GM18499 (cell line): ENCODE measurements around the gene ZNF865.
"Not testable (repeated sequence)": the region's sequence is repeated elsewhere in the genome, so short reads cannot be mapped to it uniquely, and the experiment has no call there.

Experiments used
- ATAC-seq: cut with Tn5 transposase; IDR thresholded peaks from one replicate; pipeline ENCODE4 v1.9.1; 2021; ENCODE audit warnings: moderate number of reproducible peaks; ENCODE audit not compliant: insufficient read depth, unreplicated experiment

ZNF865 gene

DNA sequence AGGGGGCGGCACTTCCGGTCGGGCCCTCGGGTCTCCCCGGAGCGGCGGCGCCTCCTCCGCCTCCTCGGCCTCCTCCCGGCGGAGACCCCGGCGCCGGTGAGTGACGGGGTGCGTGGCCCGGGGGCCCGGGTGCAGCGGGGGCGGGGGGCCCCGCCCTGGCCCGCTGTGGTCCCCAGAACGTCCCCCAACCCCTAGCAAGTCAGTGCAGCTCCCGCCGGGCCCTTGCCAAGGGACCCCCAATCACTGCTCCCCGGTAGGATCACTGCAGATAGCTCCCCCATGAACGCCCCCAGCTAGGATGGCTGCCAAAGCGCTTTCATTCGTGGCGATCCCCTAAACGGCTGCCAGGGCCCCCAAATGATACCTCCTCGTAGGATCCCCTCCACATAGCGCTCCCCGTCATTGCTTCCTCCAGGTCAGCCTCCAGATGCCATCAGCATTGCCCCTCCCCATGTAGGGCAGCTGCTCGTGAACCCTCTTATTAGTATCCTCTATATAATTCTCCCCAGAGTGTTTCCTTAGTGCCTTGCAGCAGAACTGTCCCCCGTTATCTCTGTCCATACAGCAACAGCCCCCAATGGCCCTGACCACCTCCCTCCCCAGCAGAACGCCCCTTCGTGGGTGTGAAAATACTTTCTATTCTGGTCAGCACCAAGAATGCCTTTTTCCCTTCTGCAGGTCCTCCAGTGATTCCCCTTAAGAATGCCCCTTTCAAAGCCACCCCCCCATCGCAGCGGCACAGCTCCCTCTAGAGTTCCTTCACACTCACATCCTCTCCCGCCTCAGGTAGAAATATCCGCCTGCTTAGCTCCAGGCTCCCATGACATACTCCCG lies at the start of gene ZNF865:
TSS of gene ZNF865 (plus strand) at position 11 of the 834 bp plus-strand sequence. CDS start 7,972 bp downstream, outside the sequence.
- no peak for ATAC-seq

DNA sequence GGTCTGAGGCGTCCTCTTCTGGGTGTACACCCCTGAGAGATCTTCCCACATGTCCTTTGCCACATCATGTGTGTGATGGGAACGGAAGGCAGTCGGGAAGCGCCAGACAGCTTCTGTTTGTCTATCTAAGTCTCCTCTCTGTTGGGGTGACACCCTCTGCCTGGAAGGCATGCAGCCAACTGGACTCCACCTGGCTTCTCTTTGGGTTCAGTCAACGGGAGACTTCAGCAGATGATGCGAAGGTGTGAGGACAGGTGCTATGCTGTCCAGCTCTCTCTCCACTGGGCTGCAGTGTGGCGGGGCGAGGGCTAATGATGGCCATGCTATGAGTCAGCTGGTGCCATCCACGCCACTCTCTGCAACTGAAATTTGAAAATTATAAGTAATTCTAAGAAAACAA lies 45.8 kb upstream of the ZNF865 start:
- ATAC-seq, result no peak

DNA sequence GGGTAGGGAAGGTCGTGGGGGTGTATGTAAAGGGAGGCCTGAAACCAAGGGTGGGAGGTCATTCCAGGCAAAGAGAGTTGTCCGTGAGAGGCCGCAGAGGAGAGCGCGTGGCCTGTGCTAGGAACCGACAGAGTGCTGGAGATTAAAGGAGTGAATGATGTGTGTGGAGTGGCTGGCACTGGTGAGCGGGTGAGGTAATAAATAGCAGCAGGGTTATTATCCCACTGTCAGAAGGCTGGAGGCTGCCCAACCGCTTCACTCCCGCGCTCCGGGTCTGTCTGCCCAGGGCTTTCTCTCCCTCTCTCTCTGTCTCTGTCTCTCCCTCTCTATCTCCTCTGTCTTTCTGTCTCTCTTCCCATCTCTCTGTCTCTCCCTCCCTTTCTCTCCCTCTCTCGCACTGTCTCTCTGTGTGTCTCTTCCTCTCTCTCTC lies 42.2 kb upstream of the ZNF865 start:
- ATAC-seq, result no peak

DNA sequence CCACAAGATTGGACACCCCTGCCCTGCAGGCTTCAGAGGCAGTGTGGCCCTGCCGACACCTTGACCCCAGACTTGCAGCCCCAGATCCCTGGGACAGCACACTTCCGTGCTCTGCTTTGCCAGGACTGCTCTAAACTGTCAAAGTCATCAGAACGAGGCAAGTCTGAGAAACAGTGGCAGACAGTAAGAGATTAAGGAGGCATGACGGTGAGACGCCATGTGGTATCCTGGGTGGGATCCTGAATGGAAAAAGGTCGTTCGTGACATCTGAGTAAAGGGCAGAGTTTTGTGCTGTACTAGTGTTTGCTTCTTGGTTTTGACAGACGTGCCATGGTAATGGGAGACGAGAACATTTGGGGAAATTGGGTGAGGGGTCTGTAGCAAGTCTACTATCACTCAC lies 38.6 kb upstream of the ZNF865 start:
- no peak for ATAC-seq

DNA sequence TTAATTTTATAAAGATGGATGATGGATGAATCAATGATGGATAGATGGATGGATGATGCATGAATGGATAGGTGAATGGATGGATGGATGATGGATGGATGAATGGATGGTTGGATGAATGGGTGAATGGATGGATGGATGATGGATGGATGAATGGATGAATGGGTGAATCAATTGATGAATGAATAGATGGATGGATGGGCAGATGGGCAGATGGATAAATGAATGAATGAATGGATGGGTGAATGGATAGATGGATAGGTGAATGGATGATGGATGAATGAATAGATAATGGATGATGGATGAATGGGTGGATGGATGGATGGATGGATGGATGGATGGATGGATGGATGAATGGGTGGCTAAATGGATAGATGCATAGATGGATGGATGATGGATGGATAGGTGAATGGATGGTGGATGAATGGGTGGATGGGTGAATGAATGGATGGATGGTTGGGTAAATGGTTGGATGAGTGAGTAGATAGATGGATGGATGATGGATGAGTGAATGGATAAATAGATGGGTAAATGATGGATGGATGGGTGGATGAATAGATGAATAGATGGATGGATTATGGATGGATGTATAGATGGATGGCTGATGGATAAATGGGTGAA lies 37.6 kb upstream of the ZNF865 start:
- no peak for ATAC-seq

DNA sequence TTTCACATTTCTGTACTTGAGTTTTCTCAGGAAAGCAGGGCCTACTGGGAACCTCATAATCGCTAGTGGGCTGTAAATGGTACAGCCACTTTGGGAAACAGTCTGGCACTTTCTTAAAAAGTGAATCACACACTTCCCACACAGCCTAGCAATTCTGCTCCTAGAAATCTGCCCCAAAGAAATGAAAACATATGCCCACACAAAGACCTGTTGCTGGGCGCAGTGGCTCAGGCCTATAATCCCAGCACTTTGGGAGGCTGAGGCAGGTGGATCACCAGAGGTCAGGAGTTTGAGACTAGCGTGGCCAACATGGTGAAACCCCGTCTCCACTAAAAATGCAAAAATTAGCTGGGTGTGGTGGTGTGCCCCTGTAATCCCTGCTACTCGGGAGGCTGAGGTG lies 36.0 kb upstream of the ZNF865 start:
- ATAC-seq, result not testable (repeated sequence)

DNA sequence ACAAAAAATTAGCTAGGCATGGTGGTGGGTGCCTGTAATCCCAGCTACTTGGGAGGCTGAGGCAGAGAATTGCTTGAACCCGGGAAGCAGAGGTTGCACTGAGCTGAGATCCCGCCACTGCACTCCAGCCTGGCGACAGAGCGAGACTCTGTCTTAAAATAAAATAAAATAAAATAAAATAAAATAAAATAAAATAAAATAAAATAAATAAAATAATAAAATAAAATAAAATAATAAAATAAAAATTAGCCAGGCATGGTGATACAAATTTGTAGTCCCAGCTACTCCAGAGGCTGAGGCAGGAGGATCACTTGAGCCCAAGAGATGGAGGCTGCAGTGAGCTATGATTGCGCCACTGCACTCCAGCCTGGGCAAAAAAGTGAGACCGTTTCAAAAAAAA lies 31.5 kb upstream of the ZNF865 start:
- ATAC-seq, result not testable (repeated sequence)

DNA sequence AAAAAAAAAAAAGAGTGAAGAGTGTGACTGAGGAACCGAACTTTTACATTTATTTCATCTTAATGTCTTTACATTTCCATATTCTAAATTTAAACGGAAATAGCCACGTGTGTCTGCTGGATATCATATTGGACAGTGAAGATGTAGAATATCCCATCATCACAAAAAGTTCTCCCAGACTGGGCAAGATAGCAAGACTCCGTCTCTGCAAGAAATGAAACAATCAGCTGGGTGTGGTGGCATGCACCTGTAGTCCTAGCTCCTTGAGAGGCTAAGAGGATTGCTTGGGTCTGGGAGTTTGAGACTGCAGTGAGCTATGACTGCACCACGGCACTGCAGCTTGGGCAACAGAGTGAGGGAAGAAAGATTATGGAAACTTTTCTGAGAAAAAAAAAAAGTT lies 28.7 kb upstream of the ZNF865 start:
- ATAC-seq, result no peak

DNA sequence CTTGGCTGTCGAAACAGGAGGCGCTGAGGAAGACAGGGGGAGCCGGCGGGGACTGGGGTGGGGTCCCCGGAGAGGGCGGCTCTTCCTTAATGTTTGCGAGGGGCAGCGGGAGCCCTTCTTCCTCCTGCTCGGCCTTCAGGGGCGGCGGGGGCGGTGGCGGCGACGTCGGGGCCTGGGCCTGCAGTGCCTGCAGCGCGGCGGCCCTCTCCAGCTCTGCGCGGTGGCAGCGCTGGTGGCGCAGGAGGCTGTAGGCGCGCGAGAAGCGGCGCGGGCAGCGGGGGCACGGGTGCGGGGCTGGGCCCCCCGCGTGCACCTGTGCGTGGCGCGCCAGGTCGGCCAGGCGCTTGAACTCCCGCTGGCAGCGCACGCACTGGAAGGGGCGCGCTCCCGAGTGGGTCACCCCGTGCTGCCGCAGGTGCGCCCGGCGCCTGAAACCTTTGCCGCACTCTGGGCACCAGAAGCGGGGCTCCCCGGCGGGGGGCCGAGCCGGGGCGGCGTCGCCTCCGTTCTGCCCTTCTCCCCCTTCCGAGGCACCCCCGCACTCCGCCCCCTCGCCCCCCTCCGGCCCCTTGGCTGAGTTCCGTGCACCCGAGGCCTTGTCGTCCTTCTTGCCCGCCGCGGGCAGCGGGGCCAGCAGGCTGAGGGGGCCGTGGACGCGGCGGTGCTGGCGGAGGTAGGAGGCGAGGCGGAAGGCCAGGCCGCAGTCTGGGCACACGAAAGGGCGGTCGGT lies 27.3 kb upstream of the ZNF865 start:
- no peak for ATAC-seq

DNA sequence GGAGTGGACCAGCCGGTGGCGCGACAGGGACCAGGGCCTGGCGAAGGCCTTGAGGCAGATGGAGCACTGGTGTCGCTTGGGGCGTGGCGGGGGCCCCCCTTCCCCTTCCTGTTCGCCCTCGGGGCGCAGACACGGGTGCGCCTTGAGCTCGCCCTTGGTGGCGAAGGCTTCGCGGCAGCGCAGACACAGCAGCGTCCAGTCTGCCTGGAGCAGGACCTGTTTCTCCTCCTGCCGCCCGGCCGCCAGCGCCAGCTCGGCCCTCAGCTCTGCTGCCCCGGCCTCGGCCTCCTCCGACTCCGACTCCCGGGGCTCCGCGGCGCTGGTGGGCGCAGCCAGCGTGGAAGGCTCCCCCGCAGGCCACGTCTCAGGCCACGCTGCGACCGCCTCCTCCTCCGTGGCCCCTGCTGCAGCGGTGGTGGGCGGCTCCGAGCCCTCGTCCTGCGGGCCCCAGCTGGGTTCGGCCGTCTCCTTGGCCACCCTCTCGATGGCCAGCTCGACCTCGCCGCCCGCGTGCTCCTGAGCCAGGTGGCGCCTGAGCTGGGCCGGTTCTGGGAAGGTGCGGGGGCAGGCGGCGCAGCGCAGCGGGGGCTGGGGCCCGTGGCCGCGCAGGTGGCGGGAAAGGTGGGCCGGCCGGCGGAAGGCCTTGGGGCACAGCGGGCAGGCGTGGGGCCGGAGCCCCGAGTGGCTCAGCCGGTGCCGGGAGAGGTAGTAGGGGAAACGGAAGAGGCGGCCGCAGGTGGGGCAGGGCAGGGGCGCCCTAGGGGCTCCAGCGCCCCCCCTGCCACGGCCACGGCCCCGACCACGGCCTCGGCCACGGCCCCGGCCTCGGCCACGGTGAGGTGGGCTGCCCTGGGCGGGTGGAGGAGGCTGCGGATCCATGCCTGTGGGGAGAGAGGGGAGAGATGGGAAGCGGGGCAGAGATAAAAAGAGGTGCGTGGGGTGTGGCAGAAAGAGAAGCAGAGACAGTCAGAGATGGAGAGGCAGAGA lies 26.4 kb upstream of the ZNF865 start:
- no peak for ATAC-seq

DNA sequence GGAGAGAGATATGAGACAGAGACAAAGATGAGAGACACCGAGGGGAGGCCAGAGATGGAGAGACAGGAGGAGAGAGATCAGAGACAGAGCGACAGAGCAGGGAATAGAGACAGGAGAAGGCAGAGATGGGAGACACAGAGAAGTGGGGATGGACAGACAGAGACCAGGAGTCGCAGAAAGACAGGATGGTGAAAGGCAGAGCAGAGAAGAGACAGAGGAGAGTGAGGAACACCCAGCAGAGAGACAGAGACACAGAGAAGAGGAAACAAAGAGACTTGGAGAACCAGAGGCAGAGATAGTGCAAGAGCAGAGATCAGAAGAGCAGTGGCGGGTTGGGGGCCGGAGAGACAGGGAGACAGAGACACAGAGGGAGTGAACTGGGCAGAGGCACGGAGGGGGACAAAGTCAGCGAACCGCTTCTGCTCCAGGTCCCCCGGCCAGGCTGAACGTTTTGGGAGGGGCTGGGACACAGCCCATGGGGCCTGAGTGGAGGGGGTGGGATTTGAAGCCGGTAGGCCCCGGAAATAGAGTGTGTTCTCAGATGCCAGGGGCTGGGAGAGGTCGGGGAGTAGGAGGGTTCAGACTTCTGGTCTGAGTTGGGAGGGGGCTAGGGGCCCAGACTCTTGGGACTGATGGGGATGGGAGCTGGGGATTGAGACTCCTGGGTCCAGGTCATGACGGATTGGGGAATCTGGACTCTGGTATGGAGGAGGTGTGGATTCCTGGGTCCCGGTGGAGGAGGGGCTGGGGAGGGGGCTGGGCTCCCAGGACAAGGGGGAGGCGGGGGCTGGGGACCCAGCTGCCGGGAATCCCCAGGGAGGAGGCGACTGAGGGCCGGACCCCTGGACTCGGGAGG lies 25.5 kb upstream of the ZNF865 start:
- no peak for ATAC-seq

DNA sequence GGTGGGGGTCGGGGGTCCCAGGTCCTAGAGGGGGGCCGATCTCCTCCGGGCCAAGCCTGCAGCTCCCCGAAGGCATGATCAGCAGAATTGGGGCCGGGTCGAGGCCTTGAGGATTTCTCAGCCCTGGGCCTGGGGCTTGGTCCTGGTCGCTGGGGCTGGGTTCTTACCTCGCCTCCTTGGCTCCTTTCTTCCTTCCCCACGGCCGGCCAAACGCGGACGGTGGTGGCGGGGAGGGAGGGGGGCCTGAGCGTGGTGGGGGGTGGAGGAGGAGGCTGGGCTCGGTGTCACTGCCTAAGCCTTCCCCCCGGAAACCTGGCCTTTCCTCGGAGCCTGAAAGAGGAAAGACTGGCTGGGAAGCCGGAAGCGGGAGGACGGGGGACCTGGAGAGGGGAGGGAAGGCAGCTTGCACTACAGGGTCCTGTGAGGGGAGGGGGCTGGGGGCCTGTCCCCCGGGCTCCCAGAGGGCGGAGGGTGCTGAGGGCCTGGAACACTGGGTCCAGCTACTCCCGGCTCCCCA lies 24.8 kb upstream of the ZNF865 start, which contains the start of gene ZNF579:
TSS of gene ZNF579 (minus strand) at position 221 of the 517 bp plus-strand sequence. CDS start 1,209 bp downstream, outside the sequence.
- no peak for ATAC-seq

DNA sequence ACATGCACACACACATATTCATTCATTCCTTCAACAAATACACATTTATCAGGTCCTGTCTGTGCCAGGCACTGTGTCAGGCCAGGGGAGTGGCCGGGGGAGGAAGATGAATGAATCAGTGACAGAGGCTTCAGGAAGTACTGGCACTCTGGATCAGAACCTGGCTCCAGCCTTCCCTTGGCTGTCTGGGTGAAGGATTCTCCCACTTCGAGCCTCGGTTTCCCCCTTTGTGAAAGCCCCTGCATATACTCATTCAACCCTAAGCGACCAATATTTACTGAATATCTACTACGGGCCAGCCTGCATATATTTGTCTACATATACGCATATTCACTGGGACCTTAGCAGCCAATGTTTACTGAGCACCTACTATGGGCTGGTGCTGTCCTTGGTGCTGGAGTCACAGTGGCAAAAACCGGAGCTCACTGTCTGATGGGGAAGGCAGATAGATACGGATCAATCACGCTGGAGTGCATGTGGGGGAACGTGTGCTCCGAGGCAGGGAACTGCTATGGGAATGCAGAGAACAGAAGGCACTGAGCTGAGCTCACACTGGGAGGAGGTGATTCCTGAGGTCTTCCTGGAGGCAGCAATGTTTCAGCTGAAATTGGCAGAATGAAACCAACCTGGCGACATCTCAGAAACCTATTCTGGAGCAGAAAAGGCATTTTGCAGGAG lies 24.2 kb upstream of the ZNF865 start:
- ATAC-seq, result no peak

DNA sequence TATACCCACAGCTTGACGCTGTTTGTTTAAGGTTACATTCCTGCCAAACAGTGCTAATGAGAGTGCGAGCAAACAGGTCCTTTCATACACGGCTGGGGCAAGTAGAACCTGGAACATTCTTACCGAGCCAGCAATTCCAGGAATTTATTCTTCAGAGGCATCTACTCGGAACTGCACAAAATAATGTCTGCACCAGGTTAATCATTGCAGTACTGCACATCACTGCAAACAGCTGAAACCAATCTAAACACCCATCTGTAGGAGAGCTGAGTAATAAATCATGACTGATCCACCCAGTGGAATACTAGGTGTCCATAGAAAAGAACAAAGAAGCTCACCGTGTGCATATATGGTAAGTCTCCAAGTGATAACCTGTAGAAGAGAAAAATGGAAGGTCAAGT lies 23.6 kb upstream of the ZNF865 start:
- no peak for ATAC-seq

DNA sequence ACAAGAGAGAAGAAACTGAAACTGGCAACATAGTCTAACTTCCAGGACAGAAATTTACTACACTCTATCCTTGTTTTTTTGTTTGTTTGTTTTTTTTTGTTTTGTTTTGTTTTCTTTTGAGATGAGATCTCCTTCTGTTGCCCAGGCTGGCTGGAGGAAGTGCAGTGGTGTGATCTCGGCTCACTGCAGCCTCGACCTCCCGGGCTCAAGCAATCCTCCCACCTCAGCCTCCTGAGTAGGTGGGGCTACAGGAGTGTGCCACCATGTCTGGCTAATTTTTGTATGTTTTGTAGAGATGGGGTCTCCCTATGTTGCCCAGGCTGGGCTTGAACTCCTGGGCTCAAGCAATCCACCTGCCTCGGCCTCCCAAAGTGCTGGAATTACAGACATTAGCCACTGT lies 23.2 kb upstream of the ZNF865 start:
- not testable (repeated sequence) for ATAC-seq

DNA sequence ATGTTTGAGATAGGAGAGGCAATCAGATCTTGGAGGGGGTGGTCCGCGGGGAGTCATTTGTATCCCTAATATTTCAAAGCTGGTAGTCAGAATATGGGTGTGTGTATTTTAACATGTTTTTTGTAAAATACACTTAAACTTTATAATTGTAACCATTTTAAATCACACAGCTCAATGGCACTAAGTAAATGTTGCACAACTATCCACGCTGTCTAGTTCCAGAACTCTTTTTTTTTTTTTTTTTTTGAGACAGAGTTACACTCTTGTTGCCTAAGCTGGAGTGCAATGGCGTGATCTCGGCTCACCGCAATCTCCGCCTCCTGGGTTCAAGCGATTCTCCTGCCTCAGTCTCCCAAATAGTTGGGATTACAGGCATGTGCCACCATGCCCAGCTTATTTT lies 21.6 kb upstream of the ZNF865 start:
- not testable (repeated sequence) for ATAC-seq

DNA sequence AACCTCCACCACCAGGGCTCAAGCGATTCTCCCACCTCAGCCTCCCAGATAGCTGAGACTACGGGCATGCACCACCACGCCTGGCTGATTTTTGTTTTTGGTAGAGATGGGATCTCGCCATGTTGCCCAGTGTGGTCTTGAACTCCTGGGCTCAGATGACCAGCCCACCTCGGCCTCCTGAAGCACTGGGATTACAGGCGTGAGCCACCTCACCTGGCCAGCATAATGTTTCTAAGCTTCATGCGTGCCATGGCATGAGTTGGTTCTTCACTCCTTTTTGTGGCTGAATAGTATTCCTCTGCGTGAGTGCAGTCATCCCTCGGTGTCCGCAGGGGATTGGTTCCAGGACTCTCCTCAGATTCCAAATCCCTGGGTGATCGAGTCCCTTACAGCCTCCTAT lies 20.6 kb upstream of the ZNF865 start:
- ATAC-seq, result no peak

DNA sequence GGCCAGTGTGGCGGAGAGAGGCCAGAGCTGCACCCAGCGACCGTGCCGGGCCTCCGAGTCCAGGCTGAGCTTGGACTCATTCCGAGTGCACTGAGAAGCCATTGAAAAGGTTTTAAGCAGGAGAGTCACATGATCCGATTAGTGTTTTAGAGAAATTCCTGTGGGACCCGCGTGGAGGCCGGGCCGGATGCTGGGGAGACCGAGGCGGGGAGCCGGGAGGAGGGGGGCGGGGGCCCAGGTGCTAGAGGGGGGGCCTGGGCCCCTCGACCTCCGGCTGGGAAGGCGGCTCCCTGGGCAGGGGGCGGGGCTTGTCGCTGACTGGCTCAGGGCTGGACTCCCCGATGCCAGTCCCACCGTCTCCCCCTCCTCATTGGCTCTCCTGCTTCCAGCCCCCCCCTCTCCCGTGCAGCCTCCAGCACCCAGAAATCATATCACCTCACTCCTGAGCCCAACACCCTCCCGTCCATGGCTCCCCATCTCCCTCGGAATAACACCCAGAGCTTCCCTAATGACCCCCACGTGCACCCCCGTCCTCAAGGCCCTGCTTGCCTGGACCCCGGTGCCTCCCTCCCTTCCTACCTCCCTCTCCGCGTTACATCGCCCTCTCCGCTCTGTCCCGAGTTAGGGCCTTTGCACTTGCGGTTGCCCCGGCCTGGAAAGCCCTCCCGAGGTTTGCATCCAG lies 19.6 kb upstream of the ZNF865 start:
- ATAC-seq, result no peak
